SK-N-SH (cell line): ENCODE results near the gene MLANA. TPM values are rescaled to one million over a fixed set of nuclear protein-coding genes. Genes with fewer than 3 reads are reported as not detected.
A peak's percentile ranks its signal among the peaks of the same experiment; 100 is the strongest.

Experiments
- CTCF ChIA-PET: fragments of 300-600, 350-600 bp; formaldehyde crosslinking; extraction: SDS; loops from one replicate; lab custom pipeline; 2021; lab: Yijun Ruan, JAX
- POLR2A ChIA-PET: fragments of 350-600 bp; sonication (Branson Sonifier 250); formaldehyde crosslinking; extraction: SDS; loops from one replicate; lab custom pipeline; 2020; ENCODE audit warnings: antibody characterized with exemption, inconsistent platforms; lab: Yijun Ruan, JAX
- DNase-seq: peaks from one replicate; pipeline ENCODE4 v3.0.0; 2012
- H2AFZ ChIP-seq: fragments of 200-600 bp; sonication (generic); 2 replicates; pipeline ENCODE4 v1.8.1; 2016; ENCODE audit warnings: antibody characterized with exemption, mild to moderate bottlenecking, low read depth
- H3F3A ChIP-seq: fragments of 200-600 bp; sonication (generic); replicated peaks from 2 replicates; pipeline ENCODE3; 2016; ENCODE audit warnings: antibody characterized with exemption, mild to moderate bottlenecking; ENCODE audit not compliant: insufficient read depth
- H3K27ac ChIP-seq, 2 experiments: fragments of 200-500 bp in 1 of 2; fragments of 200-600 bp in 1 of 2; sonication (Bioruptor generic) in 1 of 2; sonication (generic), shearing (Covaris generic) in 1 of 2; 2 replicates each; pipeline versions ENCODE4 v1.5.1 to v1.6.1; 2014 to 2016; ENCODE audit warnings: low read depth in 2 of 2, inconsistent platforms in 1 of 2, low read length in 1 of 2, mild to moderate bottlenecking in 1 of 2, mixed read lengths in 1 of 2
- H3K27me3 ChIP-seq: fragments of 200-600 bp; sonication (generic), shearing (Covaris generic); 2 replicates; pipeline ENCODE4 v1.6.1; 2016; ENCODE audit warnings: mixed run types; ENCODE audit not compliant: insufficient read depth
- H3K36me3 ChIP-seq, 2 experiments: fragments of 200-500 bp in 1 of 2; fragments of 200-600 bp in 1 of 2; sonication (Bioruptor generic) in 1 of 2; sonication (generic) in 1 of 2; replicated peaks in 1 of 2; 2 replicates each; pipeline versions ENCODE3 to v1.5.1; 2014 to 2016; ENCODE audit warnings: low read length in 1 of 2, mild to moderate bottlenecking in 1 of 2; ENCODE audit not compliant: insufficient read depth in 2 of 2, control insufficient read depth in 1 of 2
- H3K4me1 ChIP-seq, 2 experiments: fragments of 200-500 bp in 1 of 2; fragments of 200-600 bp in 1 of 2; sonication (Bioruptor generic) in 1 of 2; sonication (generic), shearing (Covaris generic) in 1 of 2; 2 replicates each; pipeline versions ENCODE4 v1.5.1 to v1.6.1; 2014 to 2016; ENCODE audit warnings: low read depth in 1 of 2, low read length in 1 of 2, mixed run types in 1 of 2; ENCODE audit not compliant: insufficient read depth in 2 of 2, control insufficient read depth in 1 of 2
- H3K4me2 ChIP-seq: fragments of 200-600 bp; sonication (generic), shearing (Covaris generic); 2 replicates; pipeline ENCODE4 v1.6.1; 2017; ENCODE audit warnings: mixed run types
- H3K4me3 ChIP-seq, 2 experiments: fragments of 200-500 bp in 1 of 2; fragments of 200-600 bp in 1 of 2; sonication (Bioruptor generic) in 1 of 2; sonication (generic), shearing (Covaris generic) in 1 of 2; 2 replicates each; pipeline versions ENCODE4 v1.5.1 to v1.8.1; 2014 to 2016; ENCODE audit warnings: low read depth in 2 of 2, inconsistent platforms in 1 of 2, low read length in 1 of 2, mild to moderate bottlenecking in 1 of 2, mixed read lengths in 1 of 2, moderate library complexity in 1 of 2
- H3K79me2 ChIP-seq: fragments of 200-600 bp; sonication (generic); 2 replicates; pipeline ENCODE4 v1.8.1; 2017; ENCODE audit warnings: mild to moderate bottlenecking; ENCODE audit not compliant: insufficient read depth
- H3K9ac ChIP-seq: fragments of 200-600 bp; sonication (generic); 2 replicates; pipeline ENCODE4 v1.6.1; 2017; ENCODE audit warnings: mixed run types
- H3K9me2 ChIP-seq: fragments of 200-600 bp; sonication (generic); 2 replicates; pipeline ENCODE4 v1.6.1; 2017; ENCODE audit warnings: mixed run types
- H3K9me3 ChIP-seq: fragments of 200-600 bp; sonication (generic); 2 replicates; pipeline ENCODE4 v1.6.1; 2017; ENCODE audit warnings: mixed run types, mild to moderate bottlenecking, moderate library complexity
- H4K20me1 ChIP-seq: fragments of 200-600 bp; sonication (generic); 2 replicates; pipeline ENCODE4 v1.6.1; 2017; ENCODE audit warnings: mild to moderate bottlenecking, mixed run types; ENCODE audit not compliant: insufficient read depth
- CTCF ChIP-seq: fragments of 200-600 bp; sonication (generic); IDR thresholded peaks from 2 replicates; pipeline ENCODE4 v1.6.1; 2017; ENCODE audit warnings: antibody characterized with exemption, mild to moderate bottlenecking, moderate library complexity
- FOXJ3 ChIP-seq: sonication (generic); formaldehyde crosslinking; IDR thresholded peaks from 2 replicates; pipeline ENCODE4 v1.5.1; 2020; ENCODE audit warnings: mild to moderate bottlenecking, missing genetic modification reagents
- JUND ChIP-seq: IDR thresholded peaks from 2 replicates; pipeline ENCODE4 v1.4.0; 2012
- NFIC ChIP-seq: IDR thresholded peaks from 2 replicates; pipeline ENCODE4 v1.4.0; 2012; ENCODE audit warnings: borderline replicate concordance
- RCOR1 ChIP-seq: fragments of 150-350 bp; IDR thresholded peaks from 2 replicates; pipeline ENCODE4 v1.6.1; 2017; ENCODE audit warnings: antibody characterized with exemption, low read length
- REST ChIP-seq: IDR thresholded peaks from 2 replicates; pipeline ENCODE4 v1.6.1; 2012; ENCODE audit warnings: mild to moderate bottlenecking, low read depth, low read length, moderate library complexity
- RXRA ChIP-seq: IDR thresholded peaks from 2 replicates; pipeline ENCODE4 v1.4.0; 2012; ENCODE audit warnings: low read depth, mild to moderate bottlenecking, borderline replicate concordance
- SIN3A ChIP-seq: IDR thresholded peaks from 2 replicates; pipeline ENCODE4 v1.6.1; 2012; ENCODE audit warnings: low read depth, mild to moderate bottlenecking, low read length, moderate library complexity, borderline replicate concordance
- SMC3 ChIP-seq: IDR thresholded peaks from 2 replicates; pipeline ENCODE4 v1.6.1; 2012; ENCODE audit warnings: low read depth, low read length, improper control_type of control experiment
- TAF1 ChIP-seq: IDR thresholded peaks from 2 replicates; pipeline ENCODE4 v1.6.1; 2012; ENCODE audit warnings: low read depth, mild to moderate bottlenecking, low read length, moderate library complexity, borderline replicate concordance
- USF2 ChIP-seq: fragments of 150-350 bp; IDR thresholded peaks from 2 replicates; pipeline ENCODE4 v1.6.1; 2017; ENCODE audit warnings: antibody characterized with exemption, low read length, low read depth, borderline replicate concordance
- WGBS: methylation state at CpG from one replicate; pipeline ENCODE4 v1.1.6; 2017; ENCODE audit warnings: low lambda C conversion rate; 5-methylcytosine and 5-hydroxymethylcytosine counted together
- polyA plus RNA-seq, 3 experiments: library from polyadenylated mRNA; depleted of rRNA; stranded (reverse); fragments of >200 nt; gene quantifications; 2 replicates each; pipeline ENCODE4 v1.2.3, GENCODE V29; 2012

The MLANA gene
- polyA plus RNA-seq, 1 of the 3 experiments (the other 2 are of a cell fraction): not detected

- Histone ChIP-seq H3K27ac (no peak overlapping the region), H3K9ac (no peak overlapping the region), H2AFZ (no peak overlapping the region), H3F3A (no peaks in the 10 kb centered on the region), H4K20me1 (no peaks in the 10 kb centered on the region), H3K27me3 (no peaks in the 10 kb centered on the region), H3K4me2 (no peak overlapping the region), H3K36me3 (peaks cover 4 to 7% of the 10 kb centered on the region in 2 experiments), H3K4me3 (no peak overlapping the region), H3K4me1 (no peaks in the 10 kb centered on the region), H3K9me3 (no peaks in the 10 kb centered on the region), H3K9me2 (no peaks in the 10 kb centered on the region), H3K79me2 (no peaks in the 10 kb centered on the region)
- CTCF ChIA-PET: interaction anchor here (1.0 to 6.2 kb wide), 3 partner anchors 13 to 155 kb away, joined by 3 to 43 read pairs (median 3); no protein-coding TSS in a partner anchor
- POLR2A ChIA-PET: no interaction called here
- TF ChIP-seq RCOR1: no peak
- TF ChIP-seq CTCF: peak; percentile 36
- no peak for TF ChIP-seq FOXJ3 (CRISPR knock-in tag)
- TF ChIP-seq NFIC: no peak
- DNase-seq: no peak
- WGBS: 78% methylated on average over 2 of the region's 2 CpGs
Measured at GRCh38 chr9:5899292-5899691, 8.6 kb downstream of the MLANA start.

- Histone ChIP-seq H3K79me2 (no peaks in the 10 kb centered on the region), H3K4me2 (no peak overlapping the region), H3K4me1 (no peaks in the 10 kb centered on the region), H3K9me2 (no peaks in the 10 kb centered on the region), H4K20me1 (no peaks in the 10 kb centered on the region), H3K27ac (no peak overlapping the region), H3K9ac (no peak overlapping the region), H3K36me3 (peaks cover 7 to 9% of the 10 kb centered on the region in 2 experiments), H3K4me3 (no peak overlapping the region), H3F3A (no peaks in the 10 kb centered on the region), H3K27me3 (no peaks in the 10 kb centered on the region), H2AFZ (no peak overlapping the region), H3K9me3 (no peaks in the 10 kb centered on the region)
- ChIA-PET POLR2A (no interaction called here), CTCF (interaction anchor here (0.6 to 2.9 kb wide), 2 partner anchors 14 to 1032 kb away, joined by 3 to 16 read pairs; no protein-coding TSS in a partner anchor)
- TF ChIP-seq SMC3 (no peak), USF2 (no peak), SIN3A (no peak), JUND (no peak), TAF1 (no peak), RXRA (no peak), REST (no peak)
- DNase-seq: no peak
Measured at GRCh38 chr9:5900622-5901021, 9.9 kb downstream of the MLANA start.
